NCI-H2107 treated with DMSO at 0.1 percent for 48 hours (cell line): Measurements from ENCODE around the gene LRRC4B.
"Not testable (repeated sequence)": the region's sequence is repeated elsewhere in the genome, so short reads cannot be mapped to it uniquely, and the experiment has no call there.

Experiments
- DNase-seq: peaks from one replicate; lab custom pipeline; 2025; ENCODE audit not compliant: unreplicated experiment; lab: John Stamatoyannopoulos, UW

Gene LRRC4B

GRCh38 chr19:50567882-50568727 is at the start of gene LRRC4B:
Gene LRRC4B (minus strand): TSS chr19:50568435. CDS start chr19:50548838, 19,597 bp downstream.
- no peak for DNase-seq

- DNase-seq = not testable (repeated sequence)
Observed at GRCh38 chr19:50612504-50613404, 44.5 kb upstream of the LRRC4B start.

- no peak for DNase-seq
Observed at GRCh38 chr19:50607874-50608785, 39.9 kb upstream of the LRRC4B start.

GRCh38 chr19:50607388-50607787 is 39.2 kb upstream of the LRRC4B start:
- no peak for DNase-seq

- DNase-seq = not testable (repeated sequence)
Observed at GRCh38 chr19:50606059-50606836, 38.0 kb upstream of the LRRC4B start.

GRCh38 chr19:50604264-50605073 is 36.2 kb upstream of the LRRC4B start:
- DNase-seq = not testable (repeated sequence)

GRCh38 chr19:50602935-50603334 is 34.7 kb upstream of the LRRC4B start:
- no peak for DNase-seq

GRCh38 chr19:50602496-50602895 is 34.3 kb upstream of the LRRC4B start:
- no peak for DNase-seq

GRCh38 chr19:50602089-50602422 is 33.8 kb upstream of the LRRC4B start:
- DNase-seq = no peak

- DNase-seq = no peak
Observed at GRCh38 chr19:50601407-50602088, 33.3 kb upstream of the LRRC4B start.

- no peak for DNase-seq
Observed at GRCh38 chr19:50599427-50599826, 31.2 kb upstream of the LRRC4B start.

- no peak for DNase-seq
Observed at GRCh38 chr19:50590191-50590590, 22.0 kb upstream of the LRRC4B start.

GRCh38 chr19:50581795-50582660 is 13.8 kb upstream of the LRRC4B start:
- DNase-seq = not testable (repeated sequence)

GRCh38 chr19:50580970-50581634 is 12.9 kb upstream of the LRRC4B start:
- DNase-seq = no peak

- DNase-seq = no peak
Observed at GRCh38 chr19:50580240-50580639, 12.0 kb upstream of the LRRC4B start.

- not testable (repeated sequence) for DNase-seq
Observed at GRCh38 chr19:50576769-50577168, 8.5 kb upstream of the LRRC4B start.
